GM18907 (cell line): ENCODE measurements around the gene MACROD2.

Source experiments
- ATAC-seq: cut with Tn5 transposase; IDR thresholded peaks from one replicate; pipeline ENCODE4 v1.9.1; 2021; ENCODE audit warnings: mild to moderate bottlenecking, moderate library complexity; ENCODE audit not compliant: unreplicated experiment

The MACROD2 gene

GRCh38 chr20:14569641-14570040 is 574.3 kb downstream of the MACROD2 start:
- ATAC-seq: no peak

- no peak for ATAC-seq
Measured at GRCh38 chr20:14570811-14571210, 575.5 kb downstream of the MACROD2 start.

- ATAC-seq: no peak
Measured at GRCh38 chr20:14573676-14574075, 578.4 kb downstream of the MACROD2 start.

- ATAC-seq: no peak
Measured at GRCh38 chr20:14576196-14576877, 581.0 kb downstream of the MACROD2 start.

GRCh38 chr20:14580418-14581074 is 585.2 kb downstream of the MACROD2 start:
- ATAC-seq: no peak

- ATAC-seq: no peak
Measured at GRCh38 chr20:14581731-14582130, 586.4 kb downstream of the MACROD2 start.

- ATAC-seq: no peak
Measured at GRCh38 chr20:14582855-14583254, 587.5 kb downstream of the MACROD2 start.

- no peak for ATAC-seq
Measured at GRCh38 chr20:14583413-14583812, 588.1 kb downstream of the MACROD2 start.

GRCh38 chr20:14589383-14589782 is 594.1 kb downstream of the MACROD2 start:
- ATAC-seq: no peak

- ATAC-seq: no peak
Measured at GRCh38 chr20:14595051-14595450, 599.7 kb downstream of the MACROD2 start.

- no peak for ATAC-seq
Measured at GRCh38 chr20:14597206-14597715, 601.9 kb downstream of the MACROD2 start.

- ATAC-seq: no peak
Measured at GRCh38 chr20:14599613-14600012, 604.3 kb downstream of the MACROD2 start.

- no peak for ATAC-seq
Measured at GRCh38 chr20:14600527-14600926, 605.2 kb downstream of the MACROD2 start.

GRCh38 chr20:14604143-14604542 is 608.8 kb downstream of the MACROD2 start:
- ATAC-seq: no peak

GRCh38 chr20:14609328-14610221 is 614.3 kb downstream of the MACROD2 start:
- no peak for ATAC-seq

- ATAC-seq: no peak
Measured at GRCh38 chr20:14611479-14611878, 616.2 kb downstream of the MACROD2 start.

GRCh38 chr20:14612391-14612790 is 617.1 kb downstream of the MACROD2 start:
- no peak for ATAC-seq

- no peak for ATAC-seq
Measured at GRCh38 chr20:14616003-14616402, 620.7 kb downstream of the MACROD2 start.

- ATAC-seq: no peak
Measured at GRCh38 chr20:14617123-14617522, 621.8 kb downstream of the MACROD2 start.

GRCh38 chr20:14619411-14619810 is 624.1 kb downstream of the MACROD2 start:
- no peak for ATAC-seq

- ATAC-seq: no peak
Measured at GRCh38 chr20:14622796-14623195, 627.5 kb downstream of the MACROD2 start.
